HL-60 (cell line): ENCODE measurements around the gene TMCO1.
"Not testable (repeated sequence)": the region's sequence is repeated elsewhere in the genome, so short reads cannot be mapped to it uniquely, and the experiment has no call there.

Source experiments
- DNase-seq, 2 experiments: peaks; one replicate each; pipeline ENCODE4 v3.0.0-alpha.2; 2010 to 2020; ENCODE audit warnings: low read depth in 1 of 2, low spot score in 1 of 2
- H3K27ac ChIP-seq: fragments of 250-450 bp; sonication (Bioruptor Pico); replicated peaks from 2 replicates; pipeline ENCODE4 v1.5.1; 2020; ENCODE audit warnings: mild to moderate bottlenecking, moderate library complexity
- H3K27me3 ChIP-seq: fragments of 250-450 bp; sonication (Bioruptor Pico); 2 replicates; pipeline ENCODE4 v1.5.1; 2021; ENCODE audit warnings: mild to moderate bottlenecking, moderate library complexity; ENCODE audit not compliant: insufficient read depth, poor library complexity, severe bottlenecking
- H3K4me3 ChIP-seq: replicated peaks from 2 replicates; pipeline ENCODE4 v1.5.1; 2011; ENCODE audit warnings: mild to moderate bottlenecking, control low read depth, low read length; ENCODE audit not compliant: insufficient read depth
- GABPA ChIP-seq: IDR thresholded peaks from 2 replicates; pipeline ENCODE4 v1.6.1; 2012; ENCODE audit warnings: low read depth
- POLR2AphosphoS5 ChIP-seq: IDR thresholded peaks from 2 replicates; pipeline ENCODE4 v1.6.1; 2012; ENCODE audit warnings: low read depth
- SPI1 ChIP-seq: IDR thresholded peaks from 2 replicates; pipeline ENCODE4 v1.6.1; 2012; ENCODE audit warnings: low read depth, mild to moderate bottlenecking, borderline replicate concordance
- TF ChIP-seq, protein P1 (sequence below): IDR thresholded peaks from one replicate; pipeline ENCODE4 v1.5.1; 2011; ENCODE audit warnings: low read length, control low read depth, inconsistent platforms; ENCODE audit not compliant: insufficient read depth
- TF ChIP-seq, protein P2 (sequence below): IDR thresholded peaks from 2 replicates; pipeline ENCODE4 v1.6.1; 2012; ENCODE audit warnings: low read depth; ENCODE audit not compliant: insufficient replicate concordance

TMCO1 gene

DNA sequence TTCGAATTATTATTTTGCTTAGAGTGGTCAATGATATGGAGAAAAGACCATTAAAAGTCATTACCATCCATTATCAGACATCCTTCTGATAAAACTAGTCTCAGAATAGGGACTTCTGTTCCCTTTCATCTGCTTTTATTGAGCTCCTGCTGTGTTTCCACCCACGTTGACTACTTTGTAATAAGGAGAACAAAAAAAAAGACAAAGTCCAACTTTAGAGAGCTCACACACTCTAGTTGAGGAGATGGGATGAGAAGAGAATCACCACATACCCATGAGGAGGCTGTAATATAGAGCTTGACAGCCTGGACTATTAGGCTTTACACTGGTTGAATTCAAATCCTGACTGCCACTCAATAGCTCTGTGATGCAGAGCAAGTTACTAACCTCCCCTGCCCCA lies 42.5 kb downstream of the TMCO1 start:
- H3K4me3 ChIP-seq = no peak overlapping the region
- no peak for DNase-seq
- H3K27me3 ChIP-seq = no peaks in the 10 kb centered on the region
- no peak overlapping the region for H3K27ac ChIP-seq
- TF ChIP-seq SPI1 (no peak), POLR2AphosphoS5 (no peak)

DNA sequence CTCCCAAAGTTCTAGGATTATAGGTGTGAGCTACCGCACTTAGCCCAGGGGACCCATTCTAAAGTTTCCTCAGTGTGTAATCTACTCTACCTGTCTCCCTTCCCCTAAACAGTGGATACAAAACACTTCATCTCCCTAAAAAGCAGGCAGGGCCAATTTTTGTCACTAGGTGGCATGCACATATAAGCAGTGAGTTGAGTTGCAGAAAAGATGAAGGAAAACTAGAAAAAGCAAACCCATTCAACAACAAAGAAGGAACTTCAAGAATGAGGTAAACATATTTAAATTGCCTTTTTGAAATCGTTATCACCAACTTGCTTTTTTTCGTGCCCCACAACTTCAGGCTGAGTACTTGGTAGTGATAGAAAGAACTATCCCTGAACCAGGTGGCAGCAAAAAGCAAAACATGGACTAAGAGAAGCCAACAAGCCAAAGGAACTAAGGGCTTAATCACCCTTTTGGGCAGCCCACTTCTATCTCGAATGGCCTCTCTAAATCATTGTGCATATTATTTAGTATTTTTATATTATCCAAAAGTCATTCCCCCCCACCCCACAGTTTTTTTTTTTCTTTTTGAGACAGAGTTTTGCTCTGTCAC lies 50.7 kb downstream of the TMCO1 start:
- no peak overlapping the region for H3K27ac ChIP-seq
- no peak for TF ChIP-seq POLR2AphosphoS5
- TF ChIP-seq, protein P1, sequence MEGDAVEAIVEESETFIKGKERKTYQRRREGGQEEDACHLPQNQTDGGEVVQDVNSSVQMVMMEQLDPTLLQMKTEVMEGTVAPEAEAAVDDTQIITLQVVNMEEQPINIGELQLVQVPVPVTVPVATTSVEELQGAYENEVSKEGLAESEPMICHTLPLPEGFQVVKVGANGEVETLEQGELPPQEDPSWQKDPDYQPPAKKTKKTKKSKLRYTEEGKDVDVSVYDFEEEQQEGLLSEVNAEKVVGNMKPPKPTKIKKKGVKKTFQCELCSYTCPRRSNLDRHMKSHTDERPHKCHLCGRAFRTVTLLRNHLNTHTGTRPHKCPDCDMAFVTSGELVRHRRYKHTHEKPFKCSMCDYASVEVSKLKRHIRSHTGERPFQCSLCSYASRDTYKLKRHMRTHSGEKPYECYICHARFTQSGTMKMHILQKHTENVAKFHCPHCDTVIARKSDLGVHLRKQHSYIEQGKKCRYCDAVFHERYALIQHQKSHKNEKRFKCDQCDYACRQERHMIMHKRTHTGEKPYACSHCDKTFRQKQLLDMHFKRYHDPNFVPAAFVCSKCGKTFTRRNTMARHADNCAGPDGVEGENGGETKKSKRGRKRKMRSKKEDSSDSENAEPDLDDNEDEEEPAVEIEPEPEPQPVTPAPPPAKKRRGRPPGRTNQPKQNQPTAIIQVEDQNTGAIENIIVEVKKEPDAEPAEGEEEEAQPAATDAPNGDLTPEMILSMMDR = peak; percentile 48
- peak in 1 of 2 experiments; percentile 60 for DNase-seq
- H3K4me3 ChIP-seq = no peak overlapping the region
- H3K27me3 ChIP-seq = no peaks in the 10 kb centered on the region

DNA sequence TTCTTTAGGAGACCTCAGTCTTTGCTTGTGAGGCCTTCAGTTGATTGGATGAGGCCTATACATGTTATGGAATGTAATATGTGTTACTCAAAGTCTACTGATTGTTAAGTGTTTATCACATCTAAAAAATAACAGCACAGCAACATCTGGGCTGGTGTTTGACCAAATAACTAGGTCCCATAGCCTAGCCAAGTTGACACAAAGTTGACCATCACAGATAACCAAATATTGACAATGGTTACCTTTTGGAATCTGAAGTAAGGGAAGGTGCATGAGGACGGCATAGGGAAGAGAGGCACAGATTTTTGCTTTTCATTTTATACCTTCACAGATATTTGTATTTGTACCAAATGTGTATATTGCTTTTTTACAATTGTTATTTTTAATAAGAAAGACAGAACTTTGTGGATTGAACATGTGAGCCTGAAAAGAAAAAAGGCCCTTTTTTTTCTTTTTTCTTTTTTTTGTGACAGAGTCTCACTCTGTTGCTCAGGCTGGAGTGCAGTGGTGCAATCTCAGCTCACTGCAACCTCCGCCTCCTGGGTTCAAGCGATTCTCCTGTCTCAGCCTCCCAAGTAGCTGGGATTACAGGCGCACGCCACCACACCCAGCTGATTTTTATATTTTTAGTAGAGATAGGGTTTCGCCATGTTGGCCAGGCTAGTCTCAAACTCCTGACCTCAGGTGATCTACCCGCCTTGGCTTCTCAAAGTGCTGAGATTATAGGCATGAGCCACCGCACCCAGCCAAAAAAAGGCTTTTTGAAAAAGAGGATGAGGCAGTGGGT lies 52.2 kb downstream of the TMCO1 start:
- DNase-seq, H3K27me3 ChIP-seq, H3K4me3 ChIP-seq, H3K27ac ChIP-seq: not testable (repeated sequence)

DNA sequence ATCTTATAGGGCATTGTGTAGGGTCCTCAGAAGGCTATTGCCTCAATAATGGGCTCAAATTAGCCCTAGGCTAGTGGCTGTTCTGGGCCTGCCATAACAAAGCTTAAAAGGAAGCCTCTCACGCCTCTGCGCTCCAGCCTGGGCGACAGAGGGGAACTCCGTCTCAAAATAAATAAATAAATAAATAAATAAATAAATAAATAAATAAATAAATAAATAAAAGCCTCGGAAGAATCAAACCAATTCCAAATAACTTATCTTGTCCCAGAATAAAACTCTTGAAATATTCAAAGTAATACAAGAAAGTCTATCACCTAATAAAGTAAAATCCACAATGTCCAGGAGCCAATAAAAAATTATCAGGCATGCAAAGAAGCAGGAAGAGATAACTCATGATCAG lies 55.9 kb downstream of the TMCO1 start:
- Histone ChIP-seq H3K27ac (no peak overlapping the region), H3K27me3 (peaks cover 3% of the 10 kb centered on the region), H3K4me3 (no peak overlapping the region)
- DNase-seq = no peak
- TF ChIP-seq, protein P2, sequence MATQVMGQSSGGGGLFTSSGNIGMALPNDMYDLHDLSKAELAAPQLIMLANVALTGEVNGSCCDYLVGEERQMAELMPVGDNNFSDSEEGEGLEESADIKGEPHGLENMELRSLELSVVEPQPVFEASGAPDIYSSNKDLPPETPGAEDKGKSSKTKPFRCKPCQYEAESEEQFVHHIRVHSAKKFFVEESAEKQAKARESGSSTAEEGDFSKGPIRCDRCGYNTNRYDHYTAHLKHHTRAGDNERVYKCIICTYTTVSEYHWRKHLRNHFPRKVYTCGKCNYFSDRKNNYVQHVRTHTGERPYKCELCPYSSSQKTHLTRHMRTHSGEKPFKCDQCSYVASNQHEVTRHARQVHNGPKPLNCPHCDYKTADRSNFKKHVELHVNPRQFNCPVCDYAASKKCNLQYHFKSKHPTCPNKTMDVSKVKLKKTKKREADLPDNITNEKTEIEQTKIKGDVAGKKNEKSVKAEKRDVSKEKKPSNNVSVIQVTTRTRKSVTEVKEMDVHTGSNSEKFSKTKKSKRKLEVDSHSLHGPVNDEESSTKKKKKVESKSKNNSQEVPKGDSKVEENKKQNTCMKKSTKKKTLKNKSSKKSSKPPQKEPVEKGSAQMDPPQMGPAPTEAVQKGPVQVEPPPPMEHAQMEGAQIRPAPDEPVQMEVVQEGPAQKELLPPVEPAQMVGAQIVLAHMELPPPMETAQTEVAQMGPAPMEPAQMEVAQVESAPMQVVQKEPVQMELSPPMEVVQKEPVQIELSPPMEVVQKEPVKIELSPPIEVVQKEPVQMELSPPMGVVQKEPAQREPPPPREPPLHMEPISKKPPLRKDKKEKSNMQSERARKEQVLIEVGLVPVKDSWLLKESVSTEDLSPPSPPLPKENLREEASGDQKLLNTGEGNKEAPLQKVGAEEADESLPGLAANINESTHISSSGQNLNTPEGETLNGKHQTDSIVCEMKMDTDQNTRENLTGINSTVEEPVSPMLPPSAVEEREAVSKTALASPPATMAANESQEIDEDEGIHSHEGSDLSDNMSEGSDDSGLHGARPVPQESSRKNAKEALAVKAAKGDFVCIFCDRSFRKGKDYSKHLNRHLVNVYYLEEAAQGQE = no peak
- TF ChIP-seq GABPA (no peak), POLR2AphosphoS5 (no peak), SPI1 (no peak)
- TF ChIP-seq, protein P1 = no peak

DNA sequence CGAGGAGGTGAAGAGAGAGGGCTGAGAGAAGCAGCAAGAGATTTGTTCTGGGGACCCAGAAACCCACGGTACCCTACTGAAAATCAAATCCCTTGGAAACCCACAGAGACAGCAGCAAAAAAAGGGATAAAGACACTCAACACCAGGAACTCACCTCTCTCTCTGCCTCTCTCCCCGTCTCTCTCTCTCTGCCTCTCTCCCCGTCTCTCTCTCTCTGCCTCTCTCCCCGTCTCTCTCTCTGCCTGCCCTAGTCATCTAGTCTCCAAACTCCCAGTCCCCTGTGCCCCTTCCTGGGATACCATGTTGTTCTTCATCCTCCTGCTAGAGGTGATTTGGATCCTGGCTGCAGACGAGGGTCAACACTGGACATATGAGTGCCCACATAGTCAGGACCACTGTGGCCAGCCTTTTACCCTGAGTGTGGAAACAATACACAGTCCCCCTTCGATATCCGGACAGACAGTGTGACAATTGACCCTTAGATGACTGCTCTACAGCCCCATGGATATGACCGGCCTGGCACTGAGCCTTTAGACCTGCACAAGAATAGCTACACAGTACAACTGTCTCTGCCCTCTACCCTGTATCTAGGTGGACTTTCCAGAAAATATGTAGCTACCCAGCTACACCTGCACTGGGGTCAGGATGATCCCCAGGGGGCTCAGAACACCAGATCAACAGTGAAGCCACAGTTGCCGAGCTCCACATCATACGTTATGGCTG lies 60.5 kb downstream of the TMCO1 start:
- no peak overlapping the region for H3K27ac ChIP-seq
- no peak overlapping the region for H3K4me3 ChIP-seq
- no peak for DNase-seq
- H3K27me3 ChIP-seq = peaks cover 3% of the 10 kb centered on the region
- TF ChIP-seq GABPA (no peak), SPI1 (no peak), POLR2AphosphoS5 (no peak)
- TF ChIP-seq, protein P1 = no peak
- TF ChIP-seq, protein P2 = no peak
